GM23338 (cell line): ENCODE data around the gene CLDN20. TPM values are rescaled to one million over a fixed set of nuclear protein-coding genes. Genes with fewer than 3 reads are reported as not detected.

Source experiments
- ATAC-seq: fragments of 200-7000 bp; cut with Tn5 transposase; 3 replicates; pipeline ENCODE4 v1.9.1; 2020
- DNase-seq: peaks from one replicate; pipeline ENCODE4 v3.0.0-alpha.2; 2015; ENCODE audit warnings: low spot score
- H2AFZ ChIP-seq: fragments of 200-600 bp; sonication (generic); 2 replicates; pipeline ENCODE4 v1.8.0; 2016; ENCODE audit warnings: antibody characterized with exemption, mild to moderate bottlenecking, moderate library complexity
- H3F3A ChIP-seq: fragments of 200-600 bp; sonication (generic); replicated peaks from 2 replicates; pipeline ENCODE4 v1.8.0; 2017; ENCODE audit warnings: antibody characterized with exemption, mixed run types, low read depth
- H3K27ac ChIP-seq: fragments of 200-600 bp; sonication (generic); 2 replicates; pipeline ENCODE4 v1.6.1; 2016; ENCODE audit warnings: low read depth
- H3K27me3 ChIP-seq: fragments of 200-600 bp; sonication (generic); 2 replicates; pipeline ENCODE4 v1.8.0; 2016; ENCODE audit warnings: mild to moderate bottlenecking, mixed run types, moderate library complexity; ENCODE audit not compliant: insufficient read depth
- H3K36me3 ChIP-seq: fragments of 200-600 bp; sonication (generic); 2 replicates; pipeline ENCODE4 v1.8.0; 2016; ENCODE audit warnings: mild to moderate bottlenecking; ENCODE audit not compliant: insufficient read depth
- H3K4me1 ChIP-seq: fragments of 200-600 bp; sonication (generic); 2 replicates; pipeline ENCODE4 v1.8.0; 2016; ENCODE audit warnings: mild to moderate bottlenecking, moderate library complexity; ENCODE audit not compliant: insufficient read depth
- H3K4me2 ChIP-seq: fragments of 200-600 bp; sonication (generic); 2 replicates; pipeline ENCODE4 v1.7.1; 2017; ENCODE audit warnings: mixed run types
- H3K4me3 ChIP-seq: fragments of 200-600 bp; sonication (generic); 2 replicates; pipeline ENCODE4 v1.6.1; 2016; ENCODE audit warnings: mixed run types
- H3K79me2 ChIP-seq: fragments of 200-600 bp; sonication (generic); replicated peaks from 2 replicates; pipeline ENCODE4 v1.8.0; 2017; ENCODE audit warnings: mild to moderate bottlenecking; ENCODE audit not compliant: insufficient read depth
- H3K9me2 ChIP-seq: fragments of 200-600 bp; sonication (generic); 2 replicates; pipeline ENCODE4 v1.8.0; 2017; ENCODE audit not compliant: insufficient read depth
- H4K20me1 ChIP-seq: fragments of 200-600 bp; sonication (generic); replicated peaks from 2 replicates; pipeline ENCODE4 v1.8.0; 2017; ENCODE audit warnings: mild to moderate bottlenecking; ENCODE audit not compliant: insufficient read depth
- H3K27ac Mint-ChIP-seq: 2 replicates; pipeline ENCODE4 v1.8.0; 2020; ENCODE audit warnings: inconsistent platforms, mild to moderate bottlenecking, moderate library complexity, mixed read lengths
- H3K27me3 Mint-ChIP-seq: 3 replicates; pipeline ENCODE4 v1.8.0; 2022; ENCODE audit warnings: low read depth, mild to moderate bottlenecking, moderate library complexity, mixed read lengths, inconsistent platforms; ENCODE audit not compliant: insufficient read depth, poor library complexity
- H3K36me3 Mint-ChIP-seq: 3 replicates; pipeline ENCODE4 v1.8.0; 2021; ENCODE audit warnings: low read depth, mild to moderate bottlenecking, inconsistent platforms, moderate library complexity, mixed read lengths
- H3K4me1 Mint-ChIP-seq: 3 replicates; pipeline ENCODE4 v1.8.0; 2020; ENCODE audit warnings: mild to moderate bottlenecking, inconsistent platforms, mixed read lengths
- H3K4me3 Mint-ChIP-seq: 3 replicates; pipeline ENCODE4 v1.8.0; 2021; ENCODE audit warnings: moderate library complexity, mild to moderate bottlenecking, inconsistent platforms, mixed read lengths
- H3K9me3 Mint-ChIP-seq: 3 replicates; pipeline ENCODE4 v1.8.0; 2020; ENCODE audit warnings: moderate library complexity, mild to moderate bottlenecking, inconsistent platforms, mixed read lengths
- CREB1 ChIP-seq: fragments of 250-450 bp; sonication (Bioruptor Pico); IDR thresholded peaks from 2 replicates; pipeline ENCODE4 v1.5.0; 2020; ENCODE audit warnings: low read depth, mild to moderate bottlenecking, moderate library complexity
- CTCF ChIP-seq, 2 experiments: fragments of 200-600 bp in 1 of 2; sonication (generic) in 1 of 2; conservative IDR thresholded peaks; 2 replicates each; pipeline versions ENCODE4 v1.5.1 to v1.6.1; 2016 to 2017; ENCODE audit warnings: antibody characterized with exemption in 2 of 2, low read depth in 2 of 2, mild to moderate bottlenecking in 2 of 2, moderate library complexity in 1 of 2
- POLR2AphosphoS5 ChIP-seq: IDR thresholded peaks from 2 replicates; pipeline ENCODE4 v1.6.1; 2016; ENCODE audit warnings: antibody characterized with exemption, low read depth
- ZNF114 ChIP-seq: fragments of 250-450 bp; sonication (Bioruptor Pico); IDR thresholded peaks from 2 replicates; pipeline ENCODE4 v1.5.0; 2020; ENCODE audit warnings: mild to moderate bottlenecking, moderate library complexity
- ZNF462 ChIP-seq: fragments of 250-450 bp; sonication (Bioruptor Pico); IDR thresholded peaks from 2 replicates; pipeline ENCODE4 v1.5.0; 2020; ENCODE audit warnings: mild to moderate bottlenecking, moderate library complexity
- polyA plus RNA-seq: library from polyadenylated mRNA; unstranded; fragments of >200 nt; fragmentation: Nextera tagmentation; extraction: Ambion mirVana; gene quantifications from 2 replicates; pipeline ENCODE4 v1.2.1, GENCODE V29; 2016
- total RNA-seq: library from RNA; depleted of rRNA; stranded (reverse); fragments of >200 nt; shearing (Covaris generic); gene quantifications from 2 replicates; pipeline ENCODE4 v1.2.3, GENCODE V29; 2014

CLDN20 gene
- total and polyA plus RNA-seq, 2 experiments from 2014 or later = 0.23 TPM; not detected in 1

- no peak for TF ChIP-seq ZNF462 (CRISPR knock-in tag)
Measured at GRCh38 chr6:155316419-155316818, 52.6 kb downstream of the CLDN20 start (continued).

- H3K4me2 ChIP-seq = no peak overlapping the region
- H4K20me1 ChIP-seq = no peaks in the 10 kb centered on the region
- DNase-seq = no peak
Measured at GRCh38 chr6:155317186-155317585, 53.4 kb downstream of the CLDN20 start.

More at GRCh38 chr6:155317186-155317585, 53.4 kb downstream of the CLDN20 start:
- H3K9me3 Mint-ChIP-seq = no peaks in the 10 kb centered on the region
- H3K27me3 ChIP-seq = no peaks in the 10 kb centered on the region
- TF ChIP-seq ZNF114 = no peak
- peak in 1 of 2 experiments; percentile 33; a peak in 1 of 4 replicates for TF ChIP-seq CTCF (conservative IDR thresholded peaks at IDR 0.05; ENCODE audit: low read depth in 2 of 2)
- TF ChIP-seq CREB1 (CRISPR knock-in tag) = no peak
- no peak for TF ChIP-seq POLR2AphosphoS5
- H3K27ac Mint-ChIP-seq = no peak overlapping the region
- H3F3A ChIP-seq = no peaks in the 10 kb centered on the region
- H3K36me3 Mint-ChIP-seq = peaks cover 8% of the 10 kb centered on the region; the same call in 2 of the 3 replicates
- no peaks in the 10 kb centered on the region; the same call in 1 of the 2 replicates for H3K4me1 ChIP-seq
- peaks cover 17% of the 10 kb centered on the region for H3K79me2 ChIP-seq
- ATAC-seq = no peak
- no peak overlapping the region for H3K4me3 ChIP-seq
- H3K27me3 Mint-ChIP-seq = peaks cover 3% of the 10 kb centered on the region
- peaks cover 8% of the 10 kb centered on the region; the same call in 2 of the 3 replicates for H3K4me1 Mint-ChIP-seq
- H3K36me3 ChIP-seq = no peaks in the 10 kb centered on the region
- H2AFZ ChIP-seq = no peak overlapping the region
- H3K27ac ChIP-seq = no peak overlapping the region
- peaks cover 6% of the 10 kb centered on the region; the same call in 1 of the 2 replicates for H3K9me2 ChIP-seq
- H3K4me3 Mint-ChIP-seq = no peak overlapping the region
